ENCODE results near the gene SUMF2.

SUMF2 gene

DNA sequence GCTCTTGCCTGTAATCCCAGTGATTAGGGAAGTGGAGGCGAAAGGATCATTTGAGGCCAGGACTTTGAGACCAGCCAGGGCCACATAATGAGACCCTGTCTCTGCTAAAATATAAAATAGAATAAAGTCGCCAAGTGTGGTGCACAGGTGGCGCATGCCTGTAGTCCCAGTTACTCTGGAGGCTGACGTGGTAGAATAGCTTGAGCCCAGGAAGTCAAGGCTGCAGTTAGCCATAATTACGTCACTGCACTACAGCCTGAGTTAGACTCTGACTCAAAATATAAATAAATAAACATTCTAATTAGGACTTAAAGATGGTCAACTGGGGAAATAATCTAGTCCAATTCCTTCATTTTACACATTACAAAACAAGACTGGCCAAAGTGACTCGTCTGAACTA, 41.4 kb downstream of the SUMF2 start:
- CTCF ChIA-PET: no interaction called here
- Histone ChIP-seq H3K4me3 (ENCODE audit: low read depth, low read length) (peak overlapping the region; percentile 68), H3K27ac (ENCODE audit: extremely low read depth, low read depth, low read length) (no peak overlapping the region; the same call in 1 of the 2 replicates), H3K36me3 (ENCODE audit: control insufficient read depth in 2 of 2, insufficient read depth in 1 of 2, low read length in 2 of 2) (peaks cover 29 to 38% of the 10 kb centered on the region in 2 experiments), H3K4me1 (ENCODE audit: control insufficient read depth, insufficient read depth, low read length) (no peaks in the 10 kb centered on the region), H3K9me3 (ENCODE audit: control insufficient read depth, insufficient read depth, low read depth, low read length) (no peaks in the 10 kb centered on the region)
- POLR2A ChIA-PET: interaction anchor here (1.3 to 1.8 kb wide), 3 partner anchors 41 to 1346 kb away, joined by 5 to 14 read pairs (median 7); partner anchors contain the start of genes CCT6A, PSPH, SEC61G and SUMF2
- TF ChIP-seq HIC1 (tag by site-specific recombination; IDR thresholded peaks at IDR 0.05) (no peak), ATF2 (tag by site-specific recombination; IDR thresholded peaks at IDR 0.05; ENCODE audit: low read depth) (peak; percentile 94), ZBTB21 (tag by site-specific recombination; IDR thresholded peaks at IDR 0.05) (peak; percentile 68), ZNF174 (tag by site-specific recombination; IDR thresholded peaks at IDR 0.05) (no peak), ZNF658 (tag by site-specific recombination; IDR thresholded peaks at IDR 0.05) (no peak), SCRT2 (tag by site-specific recombination; IDR thresholded peaks at IDR 0.05) (peak; percentile 47; the same call in 1 of the 2 replicates), ZNF629 (tag by site-specific recombination; IDR thresholded peaks at IDR 0.05) (peak; percentile 92), ZBTB8A (tag by site-specific recombination; IDR thresholded peaks at IDR 0.05) (no peak), INSM2 (tag by site-specific recombination; IDR thresholded peaks at IDR 0.05) (peak; percentile 26; the same call in 1 of the 2 replicates)
- TF ChIP-seq, protein P1, sequence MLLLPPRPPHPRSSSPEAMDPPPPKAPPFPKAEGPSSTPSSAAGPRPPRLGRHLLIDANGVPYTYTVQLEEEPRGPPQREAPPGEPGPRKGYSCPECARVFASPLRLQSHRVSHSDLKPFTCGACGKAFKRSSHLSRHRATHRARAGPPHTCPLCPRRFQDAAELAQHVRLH (tag by site-specific recombination; IDR thresholded peaks at IDR 0.05): no peak

DNA sequence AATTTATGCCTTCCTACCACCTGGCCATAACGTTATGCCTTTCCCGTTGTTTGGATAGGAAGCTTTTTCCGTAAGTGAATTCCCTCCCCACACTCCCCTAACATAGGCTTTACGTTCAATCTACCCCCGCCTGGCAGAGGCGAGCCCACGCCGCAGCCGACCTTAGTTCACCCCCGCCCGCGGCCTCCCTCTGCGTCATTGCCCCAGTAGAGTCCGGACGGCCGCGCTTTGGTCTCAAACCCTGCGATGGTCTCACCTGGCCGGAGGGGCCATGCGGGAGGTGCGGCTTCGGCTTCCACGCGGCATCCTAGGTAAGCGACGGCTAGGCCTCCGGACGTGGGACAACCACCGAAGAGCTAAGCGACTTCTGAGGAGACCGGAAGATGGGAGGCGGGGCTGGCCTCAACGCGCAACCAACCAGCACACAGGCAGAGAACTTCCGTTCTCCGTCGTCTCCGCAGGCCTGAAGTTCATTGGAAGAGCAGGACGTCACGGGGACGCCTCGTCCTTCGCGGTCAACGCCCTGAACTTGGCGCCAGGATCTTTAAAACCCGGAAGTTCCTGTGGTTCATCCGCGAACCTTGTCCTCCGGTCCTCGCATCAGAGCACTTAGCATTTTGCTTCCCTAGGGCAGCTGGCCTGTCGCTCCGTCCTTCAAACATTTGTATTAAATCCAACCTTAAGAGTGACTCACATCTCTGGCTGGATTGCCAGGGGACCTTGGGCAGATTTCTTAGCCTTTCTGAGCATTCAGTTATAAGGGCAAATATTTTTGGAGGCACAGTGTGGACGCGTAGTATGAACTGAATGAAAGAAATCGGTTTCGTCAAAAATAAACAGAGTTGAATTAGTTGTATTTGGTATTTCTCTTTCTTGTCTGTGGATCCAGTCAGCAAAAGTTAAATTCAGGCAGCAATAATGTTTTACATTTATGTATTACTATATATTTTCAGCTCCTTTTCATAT, 42.3 kb downstream of the SUMF2 start, which contains the start of gene CHCHD2:
TSS of gene CHCHD2 (minus strand) at position 369 of the 966 bp plus-strand sequence. CDS start at position 306, 63 bp downstream.
- CTCF ChIA-PET: interaction anchor here (0.5 to 0.6 kb wide), 2 partner anchors 19 to 130 kb away, joined by 3 read pairs; no protein-coding TSS in a partner anchor
- TF ChIP-seq YY2 (tag by site-specific recombination; IDR thresholded peaks at IDR 0.05) (no peak), ZNF501 (tag by site-specific recombination; IDR thresholded peaks at IDR 0.05) (no peak), ZFHX2 (tag by site-specific recombination; conservative IDR thresholded peaks at IDR 0.05) (peak; percentile 81), ZNF621 (tag by site-specific recombination; IDR thresholded peaks at IDR 0.05) (no peak), ZBTB11 (tag by site-specific recombination; conservative IDR thresholded peaks at IDR 0.05; ENCODE audit: low read depth) (peak; percentile 98), SP3 (tag by site-specific recombination; IDR thresholded peaks at IDR 0.05) (peak; percentile 56; the same call in 1 of the 2 replicates), ZNF624 (tag by site-specific recombination; IDR thresholded peaks at IDR 0.05) (no peak), ZBTB44 (tag by site-specific recombination; IDR thresholded peaks at IDR 0.05) (no peak), ZEB2 (tag by site-specific recombination; IDR thresholded peaks at IDR 0.05) (peak; percentile 17; the same call in 1 of the 2 replicates)
- TF ChIP-seq, protein P2, sequence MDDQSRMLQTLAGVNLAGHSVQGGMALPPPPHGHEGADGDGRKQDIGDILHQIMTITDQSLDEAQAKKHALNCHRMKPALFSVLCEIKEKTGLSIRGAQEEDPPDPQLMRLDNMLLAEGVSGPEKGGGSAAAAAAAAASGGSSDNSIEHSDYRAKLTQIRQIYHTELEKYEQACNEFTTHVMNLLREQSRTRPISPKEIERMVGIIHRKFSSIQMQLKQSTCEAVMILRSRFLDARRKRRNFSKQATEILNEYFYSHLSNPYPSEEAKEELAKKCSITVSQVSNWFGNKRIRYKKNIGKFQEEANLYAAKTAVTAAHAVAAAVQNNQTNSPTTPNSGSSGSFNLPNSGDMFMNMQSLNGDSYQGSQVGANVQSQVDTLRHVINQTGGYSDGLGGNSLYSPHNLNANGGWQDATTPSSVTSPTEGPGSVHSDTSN (CRISPR knock-in tag; IDR thresholded peaks at IDR 0.05): peak; percentile 92

More for the DNA sequence above, 42.3 kb downstream of the SUMF2 start, which contains the start of gene CHCHD2:
- Histone ChIP-seq H3K4me1 (ENCODE audit: control insufficient read depth, insufficient read depth, low read length) (no peaks in the 10 kb centered on the region), H3K36me3 (ENCODE audit: control insufficient read depth in 2 of 2, insufficient read depth in 1 of 2, low read length in 2 of 2) (peaks cover 25 to 30% of the 10 kb centered on the region in 2 experiments), H3K4me3 (ENCODE audit: low read depth, low read length) (peak within 1 kb of the TSS; percentile 68), H3K27ac (ENCODE audit: extremely low read depth, low read depth, low read length) (peak within 1 kb of the TSS; percentile 58), H3K9me3 (ENCODE audit: control insufficient read depth, insufficient read depth, low read depth, low read length) (no peaks in the 10 kb centered on the region)
- POLR2A ChIA-PET: interaction anchor here (1.1 to 1.8 kb wide), 4 partner anchors 42 to 1347 kb away, joined by 3 to 14 read pairs (median 6); partner anchors contain the start of genes CCT6A, PSPH, SEC61G and SUMF2

Measured in HEK293 (cell line).